Heart right ventricle (tissue), 16 donors: ENCODE data around the gene SLC10A3. TPM values are rescaled to one million over a fixed set of nuclear protein-coding genes. Genes with fewer than 3 reads are reported as not detected.
A peak's percentile ranks its signal among the peaks of the same experiment; 100 is the strongest.

Source experiments
- ATAC-seq, 8 donors: fragments of 200-7000 bp; cut with Tn5 transposase; one replicate each; pipeline ENCODE4 v1.9.1; 2020; ENCODE audit warnings: mild to moderate bottlenecking in 8 of 8, moderate library complexity in 8 of 8, moderate number of reproducible peaks in 1 of 8
- DNase-seq, 2 donors: peaks; one replicate each; pipeline ENCODE4 v3.0.0-alpha.2; 2020
- H3K27ac ChIP-seq, 10 donors: fragments of 200-600 bp; sonication (generic) in 2 of 10; one replicate each; pipeline versions ENCODE4 v1.5.0 to v1.8.0; 2020 to 2022; ENCODE audit warnings: mild to moderate bottlenecking in 3 of 10
- H3K27me3 ChIP-seq, 7 donors: fragments of 200-600 bp; one replicate each; pipeline ENCODE4 v1.8.0; 2021 to 2022; ENCODE audit warnings: mild to moderate bottlenecking in 2 of 7
- H3K36me3 ChIP-seq, 9 donors: fragments of 200-600 bp; sonication (generic) in 1 of 9; one replicate each; pipeline versions ENCODE4 v1.5.0 to v1.8.0; 2020 to 2022; ENCODE audit warnings: mild to moderate bottlenecking in 2 of 9
- H3K4me1 ChIP-seq, 9 donors: fragments of 200-600 bp; sonication (generic) in 1 of 9; one replicate each; pipeline versions ENCODE4 v1.5.0 to v1.8.0; 2020 to 2022; ENCODE audit warnings: mild to moderate bottlenecking in 4 of 9
- H3K4me3 ChIP-seq, 10 donors: fragments of 200-600 bp; sonication (generic) in 2 of 10; one replicate each; pipeline versions ENCODE4 v1.5.0 to v1.8.0; 2020 to 2022; ENCODE audit warnings: mild to moderate bottlenecking in 7 of 10, moderate library complexity in 2 of 10
- H3K9me3 ChIP-seq, 11 donors: fragments of 200-600 bp in 10 of 11; sonication (generic) in 2 of 11; one replicate each; pipeline versions ENCODE4 v1.5.0 to v1.8.0; 2013 to 2022; ENCODE audit warnings: mild to moderate bottlenecking in 2 of 11, control low read depth in 1 of 11, moderate library complexity in 1 of 11
- WGBS, 2 donors: extraction: QIAGEN DNeasy Blood & Tissue Kit; methylation state at CpG; one replicate each; pipeline ENCODE4 v1.1.7; 2013; ENCODE audit warnings: inconsistent platforms in 1 of 2; 5-methylcytosine and 5-hydroxymethylcytosine counted together
- intact Hi-C, 10 donors: fragments of 100-400 bp; cut with DNase I; formaldehyde crosslinking; loops; one replicate each; pipeline versions ENCODE4 v1.11.1 to v1.14.2; 2022
- polyA plus RNA-seq, 2 donors: library from polyadenylated mRNA; stranded (reverse); fragments of 200-250 nt; gene quantifications; one replicate each; pipeline ENCODE4 v1.2.3, GENCODE V29; 2013
- total RNA-seq, 10 donors: library from RNA; stranded (reverse); fragmentation: NEBNext Ultra II Directional in 3 of 10; extraction: Animal tissue kit (Norgen Biotek cat#: 25700) in 3 of 10; gene quantifications; one replicate each; pipeline versions ENCODE4 v1.2.1 to v1.2.4, GENCODE V29; 2021 to 2023
- TF ChIP-seq, protein P1 (sequence below), 9 donors: fragments of 200-600 bp; sonication (generic) in 2 of 9; IDR thresholded peaks; one replicate each; pipeline versions ENCODE4 v1.5.0 to v1.8.0; 2021 to 2022; ENCODE audit warnings: antibody characterized with exemption in 9 of 9, mild to moderate bottlenecking in 5 of 9, moderate library complexity in 1 of 9
- donor health status: Arrhythmogenic right ventricular cardiomyopathy.
- donor health status: ischemic (EF 13 %, LVEDD 7.1; RV severe dilation, severe dysfunction).
- donor health status: healthy with polysubstance abuse.
- donor health status: DM: no; HTN: yes; CAD: no.
- donor health status: DM: no; HTN: no; CAD: no.
- donor health status: ischemic (EF 25% LVEDD 6.9; RV normal size, moderate dysfunction).
- donor health status: ischemic (EF 25% LVEDD 5.7; RV mildly dilated, moderate dysfunction).
- donor health status: healthy.
- donor health status: DM: yes; HTN: yes; CAD: no.
- donor health status: Ischemic cardiomyopathy.
- donor health status: ischemic (EF 35%, LVEDD 5.7; RV mildly dilated, moderate dysfunction).
- donor health status: nonischemic (EF 11% LVEDD 7.7; RV severe dilation, severe dysfunction).
- donor health status: DM: yes; HTN: yes; CAD: no.
- donor health status: PGD.
- donor health status: ischemic (EF 29% LVEDD 5.4; RV normal size, mild dysfunction).
- donor health status: nonischemic (EF 23%, LVEDD 6.1; RV moderate dilation, normal function).

The SLC10A3 gene
- total and polyA plus RNA-seq, 12 donors, result 8.7 to 38.1 (median 12.1) TPM

DNA sequence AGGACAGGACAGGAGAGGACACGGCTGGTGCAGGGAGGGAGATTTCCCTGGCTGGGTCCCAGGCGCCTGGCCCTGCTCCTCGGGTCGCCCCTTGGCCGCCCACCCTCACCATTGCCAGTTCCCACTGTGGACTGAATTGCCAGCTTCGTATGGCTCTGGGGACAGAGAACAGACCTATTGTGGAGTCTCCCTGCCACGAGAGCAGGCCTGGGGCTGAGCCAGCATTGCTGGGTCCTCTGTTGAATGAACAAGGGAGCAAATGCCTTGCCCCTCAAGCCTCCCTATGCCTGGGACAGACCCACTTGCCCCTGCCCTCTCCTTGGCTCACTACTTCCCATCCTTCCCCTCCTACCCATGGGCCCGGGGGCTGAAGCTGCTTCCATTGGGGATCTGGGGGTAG, 28.0 kb downstream of the SLC10A3 start:
- WGBS, 2 donors, result 68 to 80% methylated on average over 3 to 8 of the region's 8 CpGs
- no peaks in the 10 kb centered on the region for H3K9me3 ChIP-seq
- no peak overlapping the region for H3K27ac ChIP-seq
- peaks cover 0 to 51% (median 0%) of the 10 kb centered on the region in 9 donors for H3K36me3 ChIP-seq
- TF ChIP-seq, protein P1, sequence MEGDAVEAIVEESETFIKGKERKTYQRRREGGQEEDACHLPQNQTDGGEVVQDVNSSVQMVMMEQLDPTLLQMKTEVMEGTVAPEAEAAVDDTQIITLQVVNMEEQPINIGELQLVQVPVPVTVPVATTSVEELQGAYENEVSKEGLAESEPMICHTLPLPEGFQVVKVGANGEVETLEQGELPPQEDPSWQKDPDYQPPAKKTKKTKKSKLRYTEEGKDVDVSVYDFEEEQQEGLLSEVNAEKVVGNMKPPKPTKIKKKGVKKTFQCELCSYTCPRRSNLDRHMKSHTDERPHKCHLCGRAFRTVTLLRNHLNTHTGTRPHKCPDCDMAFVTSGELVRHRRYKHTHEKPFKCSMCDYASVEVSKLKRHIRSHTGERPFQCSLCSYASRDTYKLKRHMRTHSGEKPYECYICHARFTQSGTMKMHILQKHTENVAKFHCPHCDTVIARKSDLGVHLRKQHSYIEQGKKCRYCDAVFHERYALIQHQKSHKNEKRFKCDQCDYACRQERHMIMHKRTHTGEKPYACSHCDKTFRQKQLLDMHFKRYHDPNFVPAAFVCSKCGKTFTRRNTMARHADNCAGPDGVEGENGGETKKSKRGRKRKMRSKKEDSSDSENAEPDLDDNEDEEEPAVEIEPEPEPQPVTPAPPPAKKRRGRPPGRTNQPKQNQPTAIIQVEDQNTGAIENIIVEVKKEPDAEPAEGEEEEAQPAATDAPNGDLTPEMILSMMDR (IDR thresholded peaks at IDR 0.05), result no peak
- intact Hi-C loops, result no loop called here
- DNase-seq (no peak), ATAC-seq (no peak)
- no peak overlapping the region for H3K4me3 ChIP-seq
- H3K4me1 ChIP-seq, result peaks cover 0 to 9% (median 5%) of the 10 kb centered on the region in 9 donors
- H3K27me3 ChIP-seq, result peaks cover 0 to under 1% (median 0%) of the 10 kb centered on the region in 7 donors

DNA sequence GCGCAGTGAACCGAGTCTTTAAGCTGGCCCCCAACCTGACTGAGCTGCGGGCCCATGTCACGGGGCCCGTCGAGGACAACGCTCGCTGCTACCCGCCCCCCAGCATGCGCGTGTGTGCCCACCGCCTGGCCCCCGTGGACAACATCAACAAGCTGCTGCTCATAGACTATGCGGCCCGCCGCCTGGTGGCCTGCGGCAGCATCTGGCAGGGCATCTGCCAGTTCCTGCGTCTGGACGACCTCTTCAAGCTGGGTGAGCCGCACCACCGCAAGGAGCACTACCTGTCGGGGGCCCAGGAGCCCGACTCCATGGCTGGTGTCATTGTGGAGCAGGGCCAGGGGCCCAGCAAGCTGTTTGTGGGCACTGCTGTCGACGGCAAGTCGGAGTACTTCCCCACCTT, 30.1 kb downstream of the SLC10A3 start:
- DNase-seq, result no peak
- no peak for ATAC-seq
- H3K4me3 ChIP-seq, result peak overlapping the region in 1 of 10 donors; percentile 71

DNA sequence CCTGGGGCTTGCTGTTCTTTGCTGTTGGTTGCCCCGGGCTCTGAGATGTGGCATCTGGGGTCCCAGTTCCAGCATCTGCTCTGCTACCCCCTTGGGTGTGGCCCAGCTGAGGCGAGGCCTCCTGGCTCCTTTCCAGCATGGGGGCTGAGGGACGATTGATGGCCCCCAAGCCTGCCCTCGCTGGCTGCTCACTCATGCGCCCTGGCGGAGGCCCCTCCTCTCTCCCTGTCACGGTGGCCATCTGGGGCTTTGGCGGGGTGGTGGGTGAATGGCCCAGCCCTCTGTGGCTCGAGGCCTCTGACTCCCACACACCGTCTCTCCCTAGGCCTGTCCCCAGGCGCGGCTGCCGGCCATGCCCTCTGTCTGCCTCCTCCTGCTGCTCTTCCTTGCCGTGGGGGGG, 30.6 kb downstream of the SLC10A3 start:
- WGBS, 2 donors, result 51 to 53% methylated on average over 10 to 14 of the region's 14 CpGs
- H3K27me3 ChIP-seq, result peaks cover 0 to 6% (median 0%) of the 10 kb centered on the region in 7 donors
- peak overlapping the region in 7 of 10 donors; percentile 5 to 71 (median 64) for H3K4me3 ChIP-seq
- no peaks in the 10 kb centered on the region for H3K9me3 ChIP-seq
- DNase-seq (no peak), ATAC-seq (peak in 3 of 8 donors; percentile 3 to 31 (median 22))
- peak overlapping the region in 3 of 10 donors; percentile 28 to 79 (median 64) for H3K27ac ChIP-seq
- intact Hi-C loops, result loop anchor here in 1 of 10 donors (10.0 kb wide), 1 partner anchor 55 kb away; the partner anchor contains the start of gene FAM3A
- TF ChIP-seq, protein P1 (IDR thresholded peaks at IDR 0.05), result no peak
- H3K4me1 ChIP-seq, result peaks cover 0 to 9% (median 5%) of the 10 kb centered on the region in 9 donors
- H3K36me3 ChIP-seq, result peaks cover 0 to 25% (median 0%) of the 10 kb centered on the region in 9 donors

More for the DNA sequence above, 30.1 kb downstream of the SLC10A3 start:
- H3K27me3 ChIP-seq, result peaks cover 0 to 6% (median 0%) of the 10 kb centered on the region in 7 donors
- no peaks in the 10 kb centered on the region for H3K9me3 ChIP-seq
- TF ChIP-seq, protein P1 (IDR thresholded peaks at IDR 0.05), result no peak
- peaks cover 0 to 9% (median 5%) of the 10 kb centered on the region in 9 donors for H3K4me1 ChIP-seq
- H3K27ac ChIP-seq, result no peak overlapping the region
- peaks cover 0 to 30% (median 0%) of the 10 kb centered on the region in 9 donors for H3K36me3 ChIP-seq
- WGBS, 2 donors, result 81 to 86% methylated on average over 23 to 26 of the region's 26 CpGs
- intact Hi-C loops, result no loop called here

DNA sequence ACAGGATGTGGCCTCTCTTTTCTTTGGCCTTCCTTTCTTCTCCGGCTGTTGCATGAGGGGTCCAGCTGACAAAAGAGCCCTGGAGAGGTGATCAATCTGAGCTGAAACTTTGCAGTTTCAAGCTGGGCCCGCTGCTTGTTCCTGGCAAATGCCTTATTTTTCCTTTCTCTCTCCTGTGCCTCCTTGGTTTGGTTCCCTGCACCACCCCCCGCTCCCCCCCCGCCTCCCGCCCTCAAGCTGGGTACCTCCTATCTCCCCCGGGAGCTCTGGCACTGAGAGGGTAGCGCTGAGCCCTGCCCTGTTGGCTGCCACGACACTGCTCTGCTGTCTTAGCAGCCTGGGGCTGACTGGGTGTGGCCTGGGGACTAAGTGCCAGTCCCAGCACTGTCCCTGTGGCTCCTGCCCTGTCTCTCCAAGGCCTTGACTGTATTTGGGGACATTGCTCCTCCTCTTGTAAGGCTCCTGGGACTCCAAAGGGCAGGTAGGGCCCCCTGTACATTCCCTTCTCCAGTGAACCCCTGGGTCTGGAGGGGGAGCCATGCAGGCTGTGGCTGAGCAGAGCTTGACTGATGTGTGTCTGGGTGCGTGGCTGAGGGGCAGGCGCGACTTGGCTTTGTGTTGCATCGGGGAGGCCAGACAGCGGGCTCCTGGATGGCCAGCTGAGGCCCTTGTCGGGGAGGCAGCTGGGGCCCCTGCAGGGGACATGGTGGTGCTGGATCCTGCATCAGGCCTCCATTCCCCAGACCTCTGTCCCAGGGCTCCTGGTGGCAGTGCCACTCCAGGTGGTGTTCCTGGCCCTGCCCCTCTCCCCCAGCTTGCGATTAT, 31.3 kb downstream of the SLC10A3 start:
- DNase-seq (peak; percentile 16 to 35), ATAC-seq (peak; percentile 36 to 89 (median 82))
- peak overlapping the region in 7 of 10 donors; percentile 43 to 84 (median 66) for H3K27ac ChIP-seq
- intact Hi-C loops, result loop anchor here in 1 of 10 donors (10.0 kb wide), 1 partner anchor 56 kb away; the partner anchor contains the start of gene FAM3A
- H3K36me3 ChIP-seq, result peaks cover 0 to 19% (median 0%) of the 10 kb centered on the region in 9 donors
- H3K4me3 ChIP-seq, result peak overlapping the region in 9 of 10 donors; percentile 56 to 71 (median 63)
- peaks cover 0 to 9% (median 5%) of the 10 kb centered on the region in 9 donors for H3K4me1 ChIP-seq
- TF ChIP-seq, protein P1 (IDR thresholded peaks at IDR 0.05), result no peak
- 28 to 36% methylated on average over 8 to 14 of the region's 15 CpGs for WGBS, 2 donors
- H3K27me3 ChIP-seq, result peaks cover 0 to 6% (median 0%) of the 10 kb centered on the region in 7 donors
- H3K9me3 ChIP-seq, result no peaks in the 10 kb centered on the region
